ELF-1 (cell line): ENCODE measurements around the gene CTAG2.
"Not testable (repeated sequence)": the region's sequence is repeated elsewhere in the genome, so short reads cannot be mapped to it uniquely, and the experiment has no call there.

Experiments used
- DNase-seq: peaks from one replicate; pipeline ENCODE4 v3.0.0-alpha.2; 2016; ENCODE audit warnings: low read depth, low spot score

The CTAG2 gene

GRCh38 chrX:154648931-154649330, 4.4 kb downstream of the CTAG2 start:
- no peak for DNase-seq

DNA sequence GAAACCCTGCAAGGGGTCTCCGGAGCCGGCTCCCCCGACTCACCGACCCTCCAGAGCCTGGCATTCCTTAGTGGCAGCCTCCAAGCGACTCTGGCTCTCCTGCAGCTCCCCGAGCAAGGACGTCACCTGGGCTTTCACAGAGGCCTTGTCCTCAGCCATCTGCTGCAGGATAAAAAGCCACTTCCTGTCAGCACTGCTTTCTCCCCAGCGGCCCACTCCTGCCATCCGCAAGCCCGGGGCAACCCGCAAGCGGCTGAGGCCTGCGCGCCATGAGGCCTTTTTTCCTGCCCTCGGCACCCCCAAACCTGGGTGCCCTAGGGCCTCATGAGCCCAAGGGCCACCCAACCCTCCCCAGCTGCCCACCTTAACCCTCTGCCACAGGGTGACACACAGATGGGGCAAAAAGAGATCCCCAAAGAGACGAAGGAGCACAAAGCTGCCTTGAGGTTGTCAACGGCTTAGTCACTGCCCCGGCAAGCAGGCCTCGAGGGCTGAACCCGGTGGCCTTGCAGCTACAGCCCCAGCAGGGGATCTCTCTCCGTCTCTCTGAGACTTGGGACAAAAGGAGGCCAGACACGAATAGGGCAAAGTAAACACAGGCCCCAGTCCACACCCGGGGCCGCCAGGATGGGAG, 7.5 kb downstream of the CTAG2 start:
- not testable (repeated sequence) for DNase-seq

- not testable (repeated sequence) for DNase-seq
Observed at GRCh38 chrX:154643708-154644107, 9.7 kb downstream of the CTAG2 start.

DNA sequence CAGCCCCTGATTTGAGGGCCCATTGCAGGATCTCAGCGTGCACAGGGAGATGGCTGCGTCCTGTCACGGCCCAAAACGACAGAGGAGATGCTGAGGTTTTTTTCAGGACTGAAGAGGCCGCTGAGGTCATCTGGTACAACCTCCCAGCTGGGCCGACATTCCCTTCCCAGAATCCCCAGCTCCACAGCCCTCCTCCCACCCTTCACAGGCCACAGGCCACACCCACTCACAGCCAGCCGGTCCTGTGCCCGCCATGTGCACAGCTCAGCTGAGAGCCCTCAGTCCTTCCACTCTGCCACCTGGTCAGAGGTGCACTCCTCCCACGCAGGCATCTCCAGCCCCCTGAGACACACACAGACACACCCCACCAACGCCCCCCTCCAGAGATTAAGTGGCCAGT, 11.6 kb downstream of the CTAG2 start:
- DNase-seq, result not testable (repeated sequence)

DNA sequence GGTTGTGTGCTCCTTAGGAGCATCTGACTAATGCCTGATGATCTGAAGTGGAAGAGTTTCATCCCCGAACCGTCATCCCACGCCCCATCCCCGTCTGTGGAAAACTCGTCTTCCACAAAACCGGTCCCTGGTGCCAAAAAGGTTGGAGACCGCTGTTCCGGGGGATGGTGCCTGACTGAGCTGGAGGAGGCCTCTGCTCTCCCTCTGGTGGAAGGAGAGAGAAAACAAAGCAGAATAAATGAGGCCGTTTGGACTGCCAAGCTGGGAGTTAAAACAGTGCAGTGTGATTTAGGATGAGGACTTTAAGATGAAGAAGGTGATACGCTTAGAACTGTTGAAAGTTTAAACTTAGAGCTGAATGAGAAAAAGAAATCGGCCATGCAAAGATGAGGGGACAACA, 19.7 kb downstream of the CTAG2 start:
- DNase-seq, result not testable (repeated sequence)

- not testable (repeated sequence) for DNase-seq
Observed at GRCh38 chrX:154630949-154631348, 22.4 kb downstream of the CTAG2 start.

DNA sequence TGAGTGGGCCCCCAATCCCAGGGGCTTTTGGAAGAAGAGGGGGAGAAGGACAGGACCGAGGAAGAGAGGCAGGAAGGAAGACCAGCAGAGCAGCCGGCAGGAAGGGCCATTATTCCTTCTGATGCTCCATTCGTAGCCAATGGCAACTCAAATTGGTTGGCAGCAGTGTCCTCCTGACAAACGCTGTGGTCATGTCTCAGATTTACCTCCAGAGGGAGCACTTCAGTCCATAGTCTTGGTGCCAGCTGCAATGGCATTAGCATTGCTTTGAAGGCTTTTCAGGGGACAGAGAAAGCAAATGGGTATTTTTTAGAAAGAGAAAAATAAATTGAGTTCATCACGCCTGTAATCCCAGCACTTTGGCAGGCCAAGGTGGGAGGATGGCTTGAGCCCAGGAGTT, 24.4 kb downstream of the CTAG2 start:
- not testable (repeated sequence) for DNase-seq

- DNase-seq, result not testable (repeated sequence)
Observed at GRCh38 chrX:154620767-154621414, 32.5 kb downstream of the CTAG2 start.

DNA sequence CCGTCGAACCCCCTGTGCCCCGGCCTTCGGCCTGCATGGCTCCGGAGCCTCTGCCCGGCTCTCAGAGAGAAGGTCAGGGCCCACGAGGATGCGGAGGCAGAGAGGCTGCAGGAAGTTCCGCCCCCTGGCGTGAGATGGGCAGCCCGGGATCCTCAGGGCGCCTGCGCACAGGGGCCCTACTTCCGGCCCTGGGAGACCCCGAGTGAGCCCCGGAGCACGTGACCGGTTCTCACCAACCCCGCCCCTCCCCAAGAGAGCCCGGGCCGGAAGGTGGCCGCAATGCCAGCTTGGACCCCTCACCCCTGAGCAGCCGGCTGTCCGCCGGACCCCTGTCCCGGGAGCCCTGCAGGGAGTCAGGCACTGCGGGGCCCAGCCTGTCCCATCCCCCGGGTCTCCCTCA, 34.2 kb downstream of the CTAG2 start, which contains the start of gene CTAG1B:
TSS of gene CTAG1B (minus strand) at position 101 of the 400 bp plus-strand sequence. CDS start at position 37, 64 bp downstream.
- not testable (repeated sequence) for DNase-seq

- DNase-seq, result not testable (repeated sequence)
Observed at GRCh38 chrX:154613586-154613985, 39.8 kb downstream of the CTAG2 start.

DNA sequence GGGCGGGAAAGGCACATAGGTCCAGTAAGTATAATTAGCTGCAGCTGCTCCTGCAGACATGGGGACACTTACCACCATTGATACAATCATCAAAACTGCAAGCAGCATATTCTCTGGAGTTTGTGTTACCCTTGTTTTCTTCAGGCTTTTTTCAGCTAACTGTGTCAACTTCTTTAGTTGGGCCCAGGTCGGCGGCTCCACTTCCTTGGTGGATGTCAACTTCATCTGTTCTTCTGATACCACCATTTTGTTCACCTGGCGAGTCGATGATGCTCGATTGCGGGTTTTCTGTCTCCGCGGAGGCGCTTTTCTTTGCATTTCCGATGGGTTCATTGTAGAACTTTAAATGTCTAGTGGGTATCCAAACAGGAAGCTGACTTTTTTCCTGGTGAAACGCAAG, 42.2 kb downstream of the CTAG2 start:
- DNase-seq, result not testable (repeated sequence)

- not testable (repeated sequence) for DNase-seq
Observed at GRCh38 chrX:154608823-154609222, 44.6 kb downstream of the CTAG2 start.

- DNase-seq, result not testable (repeated sequence)
Observed at GRCh38 chrX:154607976-154608375, 45.4 kb downstream of the CTAG2 start.

GRCh38 chrX:154607370-154607769, 46.0 kb downstream of the CTAG2 start:
- no peak for DNase-seq

DNA sequence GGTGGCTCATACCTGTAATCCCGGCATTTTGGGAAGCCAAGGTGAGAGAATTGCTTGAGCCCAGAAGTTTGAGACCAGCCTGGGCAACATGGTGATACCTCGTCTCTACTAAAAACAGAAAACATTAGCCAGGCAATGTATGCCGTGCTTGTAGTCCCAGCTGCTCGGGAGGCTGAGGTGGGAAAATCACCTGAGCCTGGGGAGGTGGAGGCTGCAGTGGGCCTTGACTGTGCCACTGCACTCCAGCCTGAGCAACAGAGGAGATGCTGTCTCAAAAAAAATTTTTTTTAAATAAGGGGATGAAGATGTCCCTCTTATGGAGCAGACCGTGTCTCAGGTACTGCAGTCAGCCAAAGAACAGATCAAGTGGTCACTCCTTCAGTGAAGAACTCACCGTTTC, 47.8 kb downstream of the CTAG2 start:
- no peak for DNase-seq

- DNase-seq, result no peak
Observed at GRCh38 chrX:154603438-154604430, 49.6 kb downstream of the CTAG2 start.

- DNase-seq, result no peak
Observed at GRCh38 chrX:154602766-154603437, 50.5 kb downstream of the CTAG2 start.

GRCh38 chrX:154602226-154602625, 51.2 kb downstream of the CTAG2 start:
- no peak for DNase-seq
